Effector memory CD8-positive, alpha-beta T cell (primary cell): Measurements from ENCODE around the gene IRX4.
A peak's percentile ranks its signal among the peaks of the same experiment; 100 is the strongest.

Experiments
- ATAC-seq: fragments of 150-1000 bp; cut with Tn5 transposase; replicated peaks from 2 replicates; pipeline ENCODE4 v1.10.0; 2021; ENCODE audit warnings: mild to moderate bottlenecking, moderate library complexity
- DNase-seq, 3 experiments: peaks; one replicate each; pipeline ENCODE4 v3.0.0; 2021
- H3K27ac Mint-ChIP-seq, 2 donors: one replicate each; pipeline ENCODE4 v1.8.0; 2022; ENCODE audit warnings: mild to moderate bottlenecking in 2 of 2, mixed read lengths in 2 of 2, moderate library complexity in 2 of 2
- H3K27me3 Mint-ChIP-seq, 2 donors: one replicate each; pipeline ENCODE4 v1.8.0; 2022; ENCODE audit warnings: mixed read lengths in 2 of 2
- H3K36me3 Mint-ChIP-seq: one replicate; pipeline ENCODE4 v1.8.0; 2022; ENCODE audit warnings: mild to moderate bottlenecking, moderate library complexity, mixed read lengths; ENCODE audit not compliant: insufficient read depth
- H3K4me1 Mint-ChIP-seq, 2 donors: one replicate each; pipeline ENCODE4 v1.8.0; 2022; ENCODE audit warnings: low read depth in 2 of 2, mixed read lengths in 2 of 2
- H3K4me3 Mint-ChIP-seq, 2 donors: one replicate each; pipeline ENCODE4 v1.8.0; 2022; ENCODE audit warnings: mild to moderate bottlenecking in 2 of 2, mixed read lengths in 2 of 2, moderate library complexity in 2 of 2
- H3K9me3 Mint-ChIP-seq, 2 donors: one replicate each; pipeline ENCODE4 v1.8.0; 2022; ENCODE audit warnings: mixed read lengths in 2 of 2

The IRX4 gene

DNA sequence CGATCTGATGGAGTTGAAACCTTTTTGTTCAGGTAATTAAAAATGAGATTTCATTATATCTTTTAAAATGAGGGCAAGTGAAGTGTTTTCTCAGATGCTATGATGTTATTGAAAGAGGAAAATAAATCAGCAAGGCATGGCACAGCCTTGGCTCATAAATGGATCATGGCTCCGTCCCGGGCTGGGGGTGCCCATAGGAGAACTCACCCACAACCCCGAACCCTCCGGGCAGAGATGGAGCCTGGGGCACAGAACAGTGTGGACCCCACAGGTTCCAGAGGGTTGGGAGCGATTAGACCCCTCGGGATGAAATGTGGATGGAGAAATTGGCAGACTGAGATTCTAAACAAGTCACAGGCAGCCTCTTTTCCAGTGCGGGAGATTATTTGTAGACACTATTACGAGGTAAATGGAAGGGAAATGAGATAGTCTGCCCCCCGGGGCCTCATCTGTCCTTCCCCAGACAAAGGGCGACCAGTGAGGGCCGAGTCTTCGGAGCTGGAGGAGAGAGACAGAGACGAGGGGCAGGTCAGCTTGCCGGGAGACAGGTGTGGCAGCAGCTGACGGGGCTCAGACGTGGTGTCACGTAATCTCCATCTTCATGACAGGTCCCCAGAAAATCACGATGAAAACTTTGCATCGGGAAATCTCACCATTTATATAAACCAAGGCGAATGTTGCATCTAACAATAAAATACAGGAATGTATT is 47.9 kb downstream of the IRX4 start:
- Mint-ChIP-seq H3K9me3 (no peaks in the 10 kb centered on the region), H3K4me3 (no peak overlapping the region), H3K27me3 (peaks cover 33 to 67% of the 10 kb centered on the region in 2 donors), H3K36me3 (no peaks in the 10 kb centered on the region), H3K4me1 (no peaks in the 10 kb centered on the region), H3K27ac (no peak overlapping the region)
- DNase-seq, result no peak
- ATAC-seq, result no peak

DNA sequence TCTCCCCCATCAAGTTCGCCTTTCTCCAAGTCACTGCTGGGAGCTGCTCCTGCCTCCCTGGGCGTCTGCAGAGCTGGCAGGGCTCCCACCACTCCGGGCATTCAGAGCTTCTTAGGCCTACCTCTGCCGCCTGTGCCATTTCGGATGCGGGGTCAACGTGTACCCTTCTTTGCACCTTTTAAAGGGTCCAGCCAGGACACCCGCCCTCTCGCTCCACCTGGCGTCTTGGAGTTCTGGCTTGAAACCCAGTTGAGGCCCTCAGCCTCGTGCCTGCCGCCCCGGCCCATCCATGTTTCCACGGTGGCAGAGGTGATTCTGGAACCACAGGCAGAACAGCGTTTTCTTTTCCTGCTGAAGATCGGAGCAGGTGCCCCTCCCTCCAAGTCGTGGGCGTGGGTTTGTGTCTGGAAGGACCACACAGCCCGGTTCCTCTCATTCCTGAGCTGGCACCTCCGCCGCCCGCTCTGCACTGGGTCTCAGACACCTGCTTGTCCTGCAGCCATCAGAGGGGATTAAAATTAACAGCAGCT is 48.6 kb downstream of the IRX4 start:
- Mint-ChIP-seq H3K27ac (no peak overlapping the region), H3K4me3 (no peak overlapping the region), H3K36me3 (peaks cover 3% of the 10 kb centered on the region), H3K27me3 (peaks cover 25 to 59% of the 10 kb centered on the region in 2 donors), H3K9me3 (no peaks in the 10 kb centered on the region), H3K4me1 (no peaks in the 10 kb centered on the region)
- DNase-seq (no peak), ATAC-seq (no peak)

DNA sequence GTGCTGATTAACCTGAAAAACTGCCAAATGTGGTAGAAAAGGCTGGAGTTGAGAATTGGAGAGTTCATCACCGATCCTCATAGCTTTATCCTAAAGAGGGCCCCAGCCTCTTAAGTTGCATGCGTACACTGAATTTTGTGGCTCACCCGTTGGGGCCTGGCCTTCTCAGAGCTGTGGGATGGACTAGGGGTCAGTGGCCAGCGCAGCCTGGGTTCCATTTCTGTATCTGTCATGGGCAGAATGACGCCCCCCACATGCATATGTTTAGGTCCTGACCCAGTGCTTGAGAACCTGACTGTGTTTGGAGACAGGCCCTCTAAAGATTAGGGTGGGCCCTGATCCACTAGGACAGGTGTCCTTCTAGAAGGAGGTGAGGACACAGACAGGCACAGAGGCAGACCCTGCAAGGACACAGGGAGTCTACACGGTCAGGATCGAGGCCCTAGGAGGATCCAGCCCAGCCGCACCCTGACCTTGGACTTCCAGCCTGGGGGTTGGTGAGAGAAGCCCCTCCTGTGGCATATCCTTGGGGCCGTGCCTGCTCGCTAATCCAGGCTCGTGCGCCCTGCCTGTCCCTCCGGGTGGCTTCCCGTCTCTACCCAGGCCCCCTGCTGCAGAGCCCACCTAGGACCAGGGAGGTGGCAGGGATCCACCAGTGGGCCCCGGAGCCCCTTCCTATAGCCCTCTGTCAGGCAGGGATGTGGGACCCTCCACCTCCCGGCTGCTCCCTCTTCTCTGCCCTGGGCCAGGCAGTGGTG is 49.3 kb downstream of the IRX4 start:
- DNase-seq (no peak), ATAC-seq (no peak)
- Mint-ChIP-seq H3K9me3 (no peaks in the 10 kb centered on the region), H3K4me1 (no peaks in the 10 kb centered on the region), H3K27me3 (peaks cover 23 to 55% of the 10 kb centered on the region in 2 donors), H3K27ac (no peak overlapping the region), H3K4me3 (no peak overlapping the region), H3K36me3 (peaks cover 3% of the 10 kb centered on the region)

DNA sequence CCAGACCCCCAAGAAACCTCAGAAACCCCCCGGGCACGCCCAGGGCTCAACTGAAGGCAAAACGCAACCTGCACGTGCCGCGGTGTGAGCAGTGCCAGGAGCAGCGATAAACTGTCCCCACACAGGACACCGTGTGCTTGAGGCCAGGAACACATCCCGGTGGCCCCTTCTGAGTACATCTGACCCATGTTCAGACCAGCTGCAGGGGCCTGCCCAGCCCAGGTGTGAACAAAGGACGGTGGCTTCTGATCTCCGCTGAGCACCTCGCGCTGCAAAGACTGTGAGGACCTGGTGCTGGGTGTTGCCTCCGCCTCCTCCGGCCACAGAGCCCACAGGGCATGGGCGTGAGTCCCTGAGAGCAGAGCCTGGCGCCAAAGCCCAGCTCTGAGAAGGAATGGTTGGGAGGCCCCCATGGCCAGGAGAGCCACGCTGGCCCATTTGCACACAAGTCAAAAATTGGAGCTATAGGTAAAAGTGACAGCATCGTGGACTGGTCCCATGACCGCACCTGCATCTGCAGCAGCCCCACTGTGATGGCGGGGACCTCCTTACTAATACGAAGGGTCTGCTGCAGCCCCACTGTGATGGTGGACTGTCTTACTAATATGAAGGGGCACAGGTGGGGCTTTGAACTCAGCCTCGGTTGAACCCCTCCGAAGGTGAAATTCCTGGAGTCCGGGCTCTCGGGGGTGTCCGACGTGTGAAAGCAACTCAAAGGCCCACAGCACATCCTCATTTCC is 50.0 kb downstream of the IRX4 start:
- Mint-ChIP-seq H3K27ac (no peak overlapping the region), H3K36me3 (peaks cover 3% of the 10 kb centered on the region), H3K9me3 (no peaks in the 10 kb centered on the region), H3K4me3 (no peak overlapping the region), H3K4me1 (no peaks in the 10 kb centered on the region), H3K27me3 (peaks cover 18 to 47% of the 10 kb centered on the region in 2 donors)
- ATAC-seq (no peak), DNase-seq (no peak)

DNA sequence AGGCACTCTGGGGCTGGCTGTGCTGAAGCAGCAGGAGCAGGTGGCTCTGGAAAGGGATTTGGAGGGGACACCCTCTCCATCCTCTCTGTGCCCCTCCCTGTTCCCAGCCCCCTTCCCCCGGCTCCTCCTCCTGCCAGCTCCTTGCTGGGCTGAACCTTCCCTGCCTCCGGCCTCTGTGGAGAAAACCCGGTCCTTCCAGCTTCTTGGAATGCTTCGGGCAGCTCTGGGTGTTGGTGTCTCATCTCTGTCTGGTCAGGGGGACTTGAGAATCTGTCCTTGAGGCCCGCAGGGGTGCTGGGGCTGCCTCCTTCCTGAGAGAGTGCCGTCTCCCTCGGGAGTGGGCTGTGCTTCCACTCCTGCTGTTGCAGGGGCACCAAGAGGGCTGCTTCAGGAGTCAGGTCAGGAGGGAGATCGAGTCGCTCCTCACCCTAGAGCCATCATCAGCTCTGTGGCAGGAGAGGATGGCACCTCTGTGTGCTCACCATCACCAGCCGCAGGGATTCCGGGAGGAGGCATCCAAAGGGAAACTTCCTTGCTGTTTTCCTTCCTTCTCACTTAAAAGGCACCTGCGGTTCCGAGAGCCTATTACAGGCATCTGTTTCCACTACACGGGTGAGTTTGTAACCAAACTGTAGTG is 50.9 kb downstream of the IRX4 start:
- Mint-ChIP-seq H3K27ac (no peak overlapping the region), H3K36me3 (peaks cover 3% of the 10 kb centered on the region), H3K4me3 (no peak overlapping the region), H3K4me1 (no peaks in the 10 kb centered on the region), H3K27me3 (peaks cover 15 to 42% of the 10 kb centered on the region in 2 donors), H3K9me3 (no peaks in the 10 kb centered on the region)
- ATAC-seq (no peak), DNase-seq (no peak)

DNA sequence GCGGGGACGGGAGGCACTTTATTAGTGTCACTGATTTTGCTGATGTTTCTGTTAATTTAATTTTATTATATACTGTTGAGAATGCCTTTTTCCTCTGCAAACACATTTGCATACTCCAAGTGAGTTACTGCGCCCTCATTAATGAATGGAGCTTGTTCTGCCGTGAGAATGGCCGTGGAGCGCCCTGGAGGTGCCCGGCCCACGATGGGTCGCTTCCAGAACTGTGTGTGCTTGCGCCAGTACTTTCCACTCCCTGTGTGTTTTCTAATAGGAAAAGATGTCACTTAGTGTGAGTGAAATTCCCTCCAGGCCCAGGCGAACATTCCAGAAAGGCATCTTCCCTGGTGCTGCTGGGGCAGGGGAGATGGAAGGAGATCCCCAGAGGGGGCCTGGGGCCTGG is 51.5 kb downstream of the IRX4 start:
- Mint-ChIP-seq H3K9me3 (no peaks in the 10 kb centered on the region), H3K36me3 (peaks cover 3% of the 10 kb centered on the region), H3K27me3 (peaks cover 10 to 37% of the 10 kb centered on the region in 2 donors), H3K4me1 (no peaks in the 10 kb centered on the region), H3K27ac (no peak overlapping the region), H3K4me3 (no peak overlapping the region)
- no peak for ATAC-seq
- no peak for DNase-seq

DNA sequence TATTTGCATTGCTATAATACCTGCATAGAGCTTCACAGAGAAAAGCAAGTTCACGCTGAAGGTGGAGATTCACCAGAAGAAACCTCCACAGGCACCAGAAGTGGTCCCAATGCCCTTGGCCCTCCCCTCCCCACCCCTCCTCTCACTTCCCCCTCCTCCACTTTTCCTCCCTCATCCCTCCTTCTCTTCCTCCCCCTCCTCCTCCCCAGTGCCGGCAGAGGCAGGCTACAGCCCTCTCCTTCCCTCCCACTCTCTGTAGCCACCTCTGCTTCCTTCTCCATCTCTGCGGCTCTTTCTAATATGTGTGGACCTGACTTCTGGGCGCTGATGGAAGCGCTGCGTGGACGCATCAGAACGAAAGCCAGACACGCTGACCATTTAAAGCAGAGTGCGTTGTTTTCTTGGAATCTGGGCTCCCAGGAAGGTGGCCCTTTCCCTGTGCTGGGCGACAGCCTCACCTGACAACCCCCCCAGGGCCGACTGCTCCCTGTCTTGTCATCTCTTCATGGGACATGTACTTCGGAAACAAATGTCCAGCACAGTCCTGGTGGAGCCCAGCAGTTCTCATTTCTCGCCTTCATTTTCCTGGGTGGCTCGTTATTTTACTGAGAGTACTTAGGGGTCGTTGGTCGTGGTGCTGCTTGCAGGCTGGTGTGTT is 52.0 kb downstream of the IRX4 start:
- Mint-ChIP-seq H3K9me3 (no peaks in the 10 kb centered on the region), H3K4me1 (no peaks in the 10 kb centered on the region), H3K27me3 (peaks cover 7 to 32% of the 10 kb centered on the region in 2 donors), H3K4me3 (no peak overlapping the region), H3K27ac (no peak overlapping the region), H3K36me3 (peaks cover 4% of the 10 kb centered on the region)
- DNase-seq (no peak), ATAC-seq (no peak)

DNA sequence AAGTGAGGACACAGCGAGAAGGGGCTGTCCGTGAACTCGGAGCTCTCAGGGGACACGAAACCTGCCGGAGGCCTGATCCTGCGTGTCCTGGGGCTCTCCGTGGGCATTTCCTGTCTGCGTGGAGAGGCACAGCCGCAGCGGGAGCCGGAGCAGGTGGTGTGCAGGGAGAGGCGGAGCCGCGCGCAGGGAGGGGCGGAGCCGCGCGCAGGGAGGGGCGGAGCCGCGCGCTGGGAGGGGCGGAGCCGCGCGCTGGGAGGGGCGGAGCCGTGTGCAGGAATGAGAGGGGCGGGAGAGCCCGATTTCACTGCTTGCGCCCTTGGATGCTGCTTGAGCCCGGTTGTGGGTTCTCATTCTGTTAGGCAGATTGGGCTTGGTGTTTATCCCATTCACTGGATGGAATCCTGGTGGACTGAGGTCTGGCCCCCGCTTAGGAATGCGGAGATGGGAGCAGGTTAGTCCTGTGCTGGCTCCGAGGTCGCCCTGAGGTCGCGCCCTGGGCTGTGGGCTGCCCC is 54.8 kb downstream of the IRX4 start:
- Mint-ChIP-seq H3K27ac (no peak overlapping the region), H3K4me1 (no peaks in the 10 kb centered on the region), H3K36me3 (peaks cover 7% of the 10 kb centered on the region), H3K9me3 (no peaks in the 10 kb centered on the region), H3K27me3 (peaks cover 0 to 10% of the 10 kb centered on the region in 2 donors), H3K4me3 (peak overlapping the region; percentile 29 to 45)
- ATAC-seq, result no peak
- no peak for DNase-seq
